IPS-18c (cell line): ENCODE data around the gene ESPN.
A peak's percentile ranks its signal among the peaks of the same experiment; 100 is the strongest.
"Not testable (repeated sequence)": the region's sequence is repeated elsewhere in the genome, so short reads cannot be mapped to it uniquely, and the experiment has no call there.

Experiments
- H3K4me3 ChIP-seq: 2 replicates; pipeline ENCODE4 v1.7.0; 2013; ENCODE audit warnings: low read depth, mild to moderate bottlenecking, low read length, moderate library complexity; ENCODE audit not compliant: insufficient read depth
- H3K9me3 ChIP-seq: one replicate; pipeline ENCODE4 v1.6.1; 2013; ENCODE audit warnings: mild to moderate bottlenecking, low read length, moderate library complexity; ENCODE audit not compliant: control insufficient read depth, insufficient read depth

ESPN gene

DNA sequence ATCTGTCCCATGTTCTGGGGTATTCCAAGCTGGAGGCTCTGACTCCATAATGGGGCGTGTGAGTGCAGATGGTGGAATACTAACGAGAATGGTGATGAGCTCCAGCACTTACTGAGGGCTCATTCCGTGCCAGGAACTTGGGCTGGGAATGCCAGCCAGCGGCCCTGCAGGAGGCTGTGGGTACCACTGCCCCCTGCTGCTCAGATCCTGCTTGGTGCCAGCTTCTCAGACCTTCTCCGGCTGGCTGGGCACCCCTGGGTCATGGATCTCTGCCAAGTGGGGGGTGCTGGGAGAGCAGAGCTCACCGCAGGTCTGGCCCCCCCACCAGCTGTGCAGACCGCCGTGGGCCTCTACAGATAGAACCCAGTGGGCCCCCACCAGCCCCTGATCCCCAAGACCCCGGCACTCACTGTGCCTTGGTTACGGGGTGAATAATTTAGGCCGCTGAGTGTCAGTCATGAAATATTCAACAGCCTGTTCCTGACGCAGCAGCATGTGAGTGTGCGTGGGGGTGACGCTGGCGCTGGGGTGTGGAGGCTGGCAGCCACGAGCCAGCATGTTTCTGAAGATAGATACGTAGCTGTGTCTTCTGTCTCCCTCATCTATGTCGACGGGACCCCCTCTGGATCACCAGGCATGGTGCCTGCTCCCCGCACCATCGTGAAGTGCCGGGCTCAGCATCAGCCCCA is 12.6 kb downstream of the ESPN start:
- not testable (repeated sequence) for H3K9me3 ChIP-seq, H3K4me3 ChIP-seq

DNA sequence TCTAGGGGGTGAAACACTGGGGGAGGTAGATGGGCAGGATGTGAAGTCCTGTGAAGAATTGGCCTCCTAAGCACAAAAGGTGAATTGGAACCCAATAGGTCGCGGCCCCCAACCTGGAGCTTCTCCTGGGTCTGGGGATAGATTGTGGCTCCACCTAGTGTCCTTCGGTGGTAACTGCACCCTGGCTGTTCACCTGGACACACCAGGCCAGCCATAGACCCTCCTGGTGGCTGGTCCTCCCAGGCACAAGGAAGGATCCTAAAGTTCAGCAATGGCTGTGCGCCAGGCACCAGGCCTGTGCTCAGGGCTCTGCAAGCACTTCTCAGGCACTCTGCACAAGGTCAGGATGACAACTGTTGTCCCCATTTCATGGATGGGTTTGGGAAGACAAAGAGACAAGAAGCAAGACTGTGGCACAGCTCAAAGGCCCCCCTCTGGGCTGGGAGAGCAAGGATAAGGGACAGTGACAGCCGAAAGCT is 13.5 kb downstream of the ESPN start:
- Histone ChIP-seq H3K4me3 (no peak overlapping the region), H3K9me3 (no peaks in the 10 kb centered on the region)

DNA sequence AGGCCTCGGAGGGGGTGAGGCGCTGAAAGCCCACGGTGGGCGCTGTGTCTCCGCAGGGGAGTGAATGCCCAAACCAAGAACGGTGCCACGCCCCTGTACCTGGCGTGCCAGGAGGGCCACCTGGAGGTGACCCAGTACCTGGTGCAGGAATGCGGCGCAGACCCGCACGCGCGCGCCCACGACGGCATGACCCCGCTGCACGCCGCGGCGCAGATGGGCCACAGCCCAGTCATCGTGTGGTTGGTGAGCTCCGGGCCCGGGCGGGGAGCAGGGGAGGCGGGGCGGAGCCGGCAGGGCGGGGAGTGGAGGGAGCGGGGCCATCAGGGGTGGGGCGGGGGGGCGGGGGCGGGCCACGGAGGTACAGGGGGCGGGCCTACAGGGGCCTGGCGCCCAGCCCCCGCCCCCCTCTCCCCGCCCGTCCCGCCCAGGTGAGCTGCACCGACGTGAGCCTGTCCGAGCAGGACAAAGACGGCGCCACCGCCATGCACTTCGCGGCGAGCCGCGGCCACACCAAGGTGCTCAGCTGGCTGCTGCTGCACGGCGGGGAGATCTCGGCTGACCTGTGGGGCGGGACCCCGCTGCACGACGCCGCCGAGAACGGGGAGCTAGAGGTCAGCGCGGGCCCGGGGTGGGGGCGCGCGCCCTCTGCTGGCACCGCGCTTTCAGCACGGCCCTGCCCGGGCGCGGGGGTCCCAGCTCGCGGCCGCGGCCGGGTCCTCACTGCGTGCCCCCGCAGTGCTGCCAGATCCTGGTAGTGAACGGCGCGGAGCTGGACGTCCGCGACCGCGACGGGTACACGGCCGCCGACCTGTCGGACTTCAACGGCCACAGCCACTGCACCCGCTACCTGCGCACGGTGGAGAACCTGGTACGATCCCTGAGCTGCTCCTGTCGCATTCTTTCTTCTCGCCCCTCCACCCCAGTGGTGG is 15.9 kb downstream of the ESPN start:
- Histone ChIP-seq H3K4me3 (peak overlapping the region; percentile 50; the same call in 1 of the 2 replicates), H3K9me3 (no peaks in the 10 kb centered on the region)

DNA sequence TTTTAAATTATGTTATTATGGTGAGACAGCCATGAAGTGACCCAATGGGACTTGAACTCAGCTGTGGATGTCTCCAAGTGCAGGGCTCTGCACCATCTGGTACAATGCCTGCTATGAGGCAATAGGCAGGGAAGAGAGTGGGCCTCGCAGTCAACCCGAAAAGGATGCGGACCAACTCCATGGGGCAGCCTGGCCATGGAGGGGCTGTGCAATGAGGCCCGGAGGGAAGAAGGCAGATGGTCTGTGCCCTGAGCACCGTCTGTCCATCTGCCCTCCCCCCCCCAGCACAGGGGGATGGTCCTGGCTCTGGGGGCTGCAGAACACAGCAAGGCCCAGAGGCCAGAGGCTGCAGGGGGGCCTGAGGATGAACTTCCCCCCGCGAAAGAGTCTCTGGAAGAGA is 17.0 kb downstream of the ESPN start:
- H3K9me3 ChIP-seq, result no peaks in the 10 kb centered on the region

DNA sequence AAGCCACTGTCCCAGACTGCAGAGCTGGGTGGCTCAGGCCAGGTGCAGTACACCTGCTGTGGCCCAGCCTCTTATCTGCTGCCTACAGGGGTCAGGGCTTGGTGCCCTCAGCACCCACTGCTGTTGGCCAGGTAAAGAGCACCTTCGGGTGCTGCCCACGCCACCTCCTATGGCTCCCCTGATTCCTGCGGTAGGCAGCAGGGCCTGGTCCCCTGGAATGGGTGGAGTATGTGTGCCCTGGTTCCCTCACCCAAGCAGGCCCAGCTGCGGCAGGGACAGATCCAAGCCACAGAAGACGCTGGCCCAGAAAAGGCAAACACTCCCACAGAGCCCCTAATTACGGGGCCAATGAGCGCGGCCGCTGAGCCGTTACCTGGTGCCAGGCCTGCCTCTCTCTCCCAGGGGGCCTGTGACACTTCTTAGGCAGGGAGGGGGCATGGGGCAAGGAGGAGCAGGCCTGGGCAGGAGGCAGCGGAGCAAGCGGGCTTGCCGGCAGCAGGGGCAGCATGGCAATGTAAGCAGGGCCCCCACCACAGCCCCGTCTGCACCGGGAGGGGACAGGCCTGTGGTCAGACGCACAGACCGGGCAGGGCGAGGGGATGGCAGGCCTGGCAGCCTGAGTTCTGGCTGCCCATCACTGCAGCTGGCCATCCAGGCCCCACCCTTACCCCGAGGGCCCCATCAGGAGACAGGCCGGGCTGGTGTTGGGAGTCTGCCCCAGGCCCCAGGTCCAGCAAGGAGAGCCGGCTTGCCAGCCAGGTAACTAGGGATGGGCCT is 19.0 kb downstream of the ESPN start:
- H3K9me3 ChIP-seq, result no peaks in the 10 kb centered on the region
- no peak overlapping the region for H3K4me3 ChIP-seq

More for the DNA sequence above, 17.0 kb downstream of the ESPN start:
- H3K4me3 ChIP-seq, result no peak overlapping the region

DNA sequence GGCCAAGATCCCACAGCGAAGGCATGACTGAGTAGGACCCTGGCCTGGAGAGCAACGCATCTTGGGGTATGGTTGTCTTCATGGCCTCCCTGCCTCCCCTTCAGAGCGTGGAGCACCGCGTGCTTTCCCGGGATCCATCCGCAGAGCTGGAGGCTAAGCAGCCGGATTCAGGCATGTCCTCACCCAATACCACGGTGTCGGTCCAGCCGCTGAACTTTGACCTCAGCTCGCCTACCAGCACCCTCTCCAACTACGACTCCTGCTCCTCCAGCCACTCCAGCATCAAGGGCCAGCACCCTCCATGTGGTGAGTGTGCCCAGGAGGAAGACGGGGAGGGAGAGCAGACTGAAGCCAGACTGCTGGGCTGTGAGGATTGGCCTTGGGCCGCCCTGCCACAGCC is 19.8 kb downstream of the ESPN start:
- H3K9me3 ChIP-seq, result no peaks in the 10 kb centered on the region
- H3K4me3 ChIP-seq, result no peak overlapping the region

DNA sequence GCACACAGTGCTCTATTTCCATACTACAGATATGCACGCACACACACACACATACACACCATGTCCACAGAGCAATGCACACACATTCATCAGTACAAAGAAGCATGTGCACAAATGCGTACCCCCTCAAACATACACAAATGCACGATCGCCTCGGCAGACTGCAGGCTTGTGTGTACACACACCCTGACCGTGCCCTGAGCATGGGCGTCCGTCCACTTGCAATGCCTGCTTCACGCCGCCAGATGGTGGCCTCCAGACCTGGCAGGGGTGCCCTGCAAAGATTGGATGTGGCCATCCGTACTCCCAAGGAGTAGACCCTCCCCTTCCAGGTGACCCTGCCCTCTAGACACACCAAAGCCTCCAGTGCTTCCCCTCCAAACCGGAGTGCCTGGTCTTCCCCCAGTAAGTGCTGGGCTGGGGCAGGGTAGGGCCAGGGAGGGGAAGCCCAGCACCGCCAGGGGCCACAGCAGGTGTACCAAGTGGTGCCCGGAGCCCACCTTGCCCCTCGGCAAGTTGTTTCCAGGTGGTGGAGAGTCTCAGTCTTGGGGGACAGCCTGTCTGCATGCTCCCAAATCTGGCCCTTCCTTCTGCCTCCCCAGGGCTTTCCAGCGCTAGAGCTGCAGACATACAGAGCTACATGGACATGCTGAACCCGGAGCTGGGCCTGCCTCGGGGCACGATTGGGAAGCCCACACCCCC is 20.6 kb downstream of the ESPN start:
- no peak overlapping the region for H3K4me3 ChIP-seq
- H3K9me3 ChIP-seq, result no peaks in the 10 kb centered on the region

DNA sequence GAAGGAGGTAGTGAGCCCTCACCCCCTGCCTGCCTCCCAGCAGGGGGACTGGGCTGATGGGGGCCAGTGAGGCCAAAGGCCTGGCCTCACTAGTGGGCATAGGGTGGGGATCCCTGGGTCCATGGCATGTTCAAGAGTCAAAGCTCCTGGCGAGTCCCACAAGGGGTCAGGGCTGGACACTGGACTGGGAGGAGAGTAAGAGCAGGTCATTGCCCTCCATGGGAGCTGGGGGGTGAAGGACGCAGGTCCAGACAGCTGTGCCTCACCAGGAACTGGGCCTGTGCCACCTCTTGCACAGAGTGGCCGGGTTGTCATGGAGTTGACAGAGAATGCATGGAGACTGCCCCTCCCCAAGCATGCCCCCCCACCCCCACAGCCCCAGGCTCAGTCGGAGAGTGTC is 21.4 kb downstream of the ESPN start:
- not testable (repeated sequence) for H3K4me3 ChIP-seq

DNA sequence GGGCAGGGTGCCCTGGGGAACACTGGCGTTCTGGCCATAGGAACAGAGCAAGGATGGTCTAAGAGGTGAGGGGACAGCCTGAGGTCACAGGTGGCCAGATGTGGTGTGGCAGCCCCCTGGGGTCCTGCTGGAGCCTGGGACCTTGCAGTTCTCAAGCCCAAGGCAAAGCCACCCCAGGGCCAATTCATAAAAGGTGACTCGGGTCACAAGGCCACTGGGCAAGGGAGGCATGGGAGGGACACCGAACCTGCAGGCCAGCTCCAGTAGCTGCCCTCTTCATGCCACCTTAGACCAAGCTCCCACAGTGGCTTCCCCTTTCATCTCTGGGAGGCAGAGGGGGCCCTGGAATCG is 22.1 kb downstream of the ESPN start:
- no peaks in the 10 kb centered on the region for H3K9me3 ChIP-seq

More for the DNA sequence above, 21.4 kb downstream of the ESPN start:
- H3K9me3 ChIP-seq, result not testable (repeated sequence)

DNA sequence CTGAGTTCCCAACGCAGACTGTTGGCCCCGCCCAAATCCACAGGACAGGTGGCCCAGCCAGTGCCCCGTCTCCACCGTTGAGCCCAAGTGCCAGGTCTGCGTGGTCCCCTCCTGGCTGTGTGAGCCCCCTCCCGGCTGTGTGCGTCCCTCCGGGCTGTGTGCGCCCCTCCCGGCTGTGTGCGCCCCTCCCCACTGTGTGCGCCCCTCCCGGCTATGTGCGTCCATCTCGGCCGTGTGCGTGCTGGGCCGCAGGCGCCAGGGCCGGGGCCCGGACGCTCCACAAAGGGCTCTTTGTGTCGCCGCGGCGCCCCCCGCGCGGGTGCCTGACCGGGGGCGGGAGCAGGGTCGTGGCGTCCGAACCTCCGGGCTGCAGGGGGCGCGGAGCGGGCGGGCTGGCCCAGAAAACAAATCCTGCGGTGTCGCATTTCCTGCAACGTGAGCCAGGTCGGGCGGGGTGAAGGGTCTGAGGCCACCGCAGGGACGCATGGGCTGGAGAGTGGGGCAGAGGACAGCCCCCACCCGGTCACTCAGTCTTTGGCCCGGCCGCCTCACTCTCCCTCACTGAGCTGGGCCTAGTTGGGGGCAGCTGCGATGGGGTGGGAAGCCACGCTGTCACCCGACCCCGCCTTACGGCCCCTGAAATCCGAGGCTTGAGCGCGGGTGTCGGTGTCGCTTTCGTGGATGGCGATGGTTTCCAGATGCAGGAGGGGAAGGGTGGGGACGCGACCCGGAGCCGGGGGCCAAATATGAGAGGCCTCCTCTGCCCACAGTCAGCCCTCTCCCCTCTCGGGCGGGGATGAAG is 22.6 kb downstream of the ESPN start:
- H3K4me3 ChIP-seq, result peak overlapping the region; percentile 60
- H3K9me3 ChIP-seq, result no peaks in the 10 kb centered on the region

More for the DNA sequence above, 22.1 kb downstream of the ESPN start:
- peak overlapping the region; percentile 60; the same call in 1 of the 2 replicates for H3K4me3 ChIP-seq

DNA sequence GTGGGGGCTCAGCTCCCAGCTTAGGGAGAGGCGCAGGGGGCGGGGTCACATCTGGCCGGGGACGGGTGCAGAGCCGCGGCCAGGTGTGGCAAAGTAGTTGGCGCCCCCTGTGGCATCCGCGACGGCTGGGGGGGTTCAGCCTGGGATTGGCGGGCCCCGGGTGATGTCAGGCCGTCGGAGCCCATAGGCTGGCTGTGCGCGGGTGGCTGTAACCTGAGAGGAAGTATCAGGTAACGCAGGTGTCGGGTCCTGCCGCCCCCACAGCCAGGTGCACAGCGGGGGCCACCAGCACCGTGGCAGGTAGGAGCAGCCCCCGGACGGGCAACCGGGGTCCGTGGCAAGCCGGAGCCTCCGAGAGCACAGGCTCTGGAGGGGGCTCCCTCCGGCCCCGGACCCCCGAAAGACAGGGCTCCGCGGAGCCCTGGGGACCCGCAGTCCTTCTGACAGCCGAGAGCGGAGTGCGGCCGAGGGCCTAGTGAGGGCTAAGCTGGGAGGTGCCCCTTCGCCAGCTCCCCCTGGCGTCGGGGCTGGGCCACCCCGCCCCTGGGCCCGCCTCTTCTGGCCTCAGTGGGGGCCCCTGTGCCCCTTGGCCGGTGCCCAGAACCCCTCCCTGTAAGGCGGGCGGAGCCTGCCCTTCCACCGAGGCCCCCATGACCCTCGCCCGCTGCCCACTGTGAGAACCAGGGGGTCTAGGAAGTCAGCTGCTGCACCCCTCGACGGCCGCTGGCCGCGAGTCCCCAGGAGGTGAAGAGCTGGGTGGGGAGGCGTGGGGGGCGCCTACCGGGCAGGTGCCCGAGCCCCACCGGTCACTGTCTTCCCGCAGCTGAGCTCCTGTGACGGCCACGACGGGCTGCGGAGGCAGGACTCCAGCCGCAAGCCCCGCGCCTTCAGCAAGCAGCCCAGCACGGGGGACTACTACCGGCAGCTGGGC is 23.5 kb downstream of the ESPN start:
- Histone ChIP-seq H3K4me3 (peak overlapping the region; percentile 60), H3K9me3 (no peaks in the 10 kb centered on the region)

DNA sequence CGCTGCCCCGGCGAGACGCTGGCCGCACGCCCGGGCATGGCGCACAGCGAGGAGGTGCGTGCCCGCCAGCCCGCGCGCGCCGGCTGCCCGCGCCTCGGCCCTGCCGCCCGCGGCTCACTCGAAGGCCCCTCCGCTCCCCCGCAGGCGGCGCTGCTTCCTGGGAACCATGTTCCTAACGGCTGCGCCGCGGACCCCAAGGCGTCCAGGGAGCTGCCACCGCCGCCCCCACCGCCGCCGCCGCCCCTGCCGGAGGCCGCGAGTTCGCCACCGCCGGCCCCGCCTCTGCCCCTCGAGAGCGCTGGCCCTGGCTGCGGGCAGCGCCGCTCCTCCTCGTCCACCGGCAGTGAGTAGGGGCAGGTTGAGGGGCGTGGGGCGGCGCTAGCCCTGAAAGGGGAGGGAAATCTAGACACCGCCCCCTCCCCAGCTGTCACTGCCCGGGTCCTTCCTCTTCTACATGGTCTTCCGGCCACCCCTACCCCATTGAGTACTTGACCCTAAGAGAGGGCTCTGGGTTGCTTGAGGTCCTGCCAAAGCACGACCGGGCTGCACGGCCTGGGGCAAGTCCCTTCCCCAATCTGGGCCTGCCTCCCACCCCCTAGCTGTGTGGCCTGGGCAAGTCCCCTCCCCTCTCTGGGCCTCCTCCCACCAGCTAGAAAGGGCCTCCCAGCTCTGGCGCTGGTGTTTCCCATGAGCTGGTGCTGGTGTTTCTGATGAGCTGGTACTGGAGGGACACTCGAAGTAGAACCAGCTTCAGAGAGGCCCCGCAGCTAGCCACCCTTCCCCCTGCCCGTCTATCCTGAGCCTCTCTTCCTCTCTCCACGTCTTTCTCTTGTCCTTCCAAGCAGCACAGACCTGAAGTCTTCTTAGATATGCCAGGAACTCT is 24.4 kb downstream of the ESPN start:
- Histone ChIP-seq H3K4me3 (peak overlapping the region; percentile 60; the same call in 1 of the 2 replicates), H3K9me3 (no peaks in the 10 kb centered on the region)

DNA sequence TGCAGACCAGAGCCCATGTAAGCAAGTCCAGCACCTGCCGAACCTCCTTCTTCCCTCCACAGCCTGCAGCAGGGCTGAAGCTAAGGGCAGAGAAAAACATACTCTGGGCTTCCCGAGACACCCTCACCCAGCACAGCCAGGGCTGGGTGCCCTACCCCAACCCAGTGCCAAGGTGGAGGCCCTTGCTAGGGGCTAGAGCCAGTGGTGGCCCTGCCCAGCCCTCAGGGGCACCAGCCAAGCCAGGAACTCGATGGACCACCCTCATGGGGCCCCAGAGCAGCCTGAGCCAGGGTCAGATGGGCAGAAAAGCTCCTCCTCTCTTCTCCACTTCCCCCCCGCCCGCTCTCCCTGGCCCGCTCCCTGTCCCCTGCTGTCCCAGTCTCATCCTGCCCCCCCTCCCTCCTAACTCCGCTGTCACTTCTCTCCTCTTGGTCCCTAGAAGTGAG is 25.5 kb downstream of the ESPN start:
- Histone ChIP-seq H3K4me3 (no peak overlapping the region), H3K9me3 (no peaks in the 10 kb centered on the region)

DNA sequence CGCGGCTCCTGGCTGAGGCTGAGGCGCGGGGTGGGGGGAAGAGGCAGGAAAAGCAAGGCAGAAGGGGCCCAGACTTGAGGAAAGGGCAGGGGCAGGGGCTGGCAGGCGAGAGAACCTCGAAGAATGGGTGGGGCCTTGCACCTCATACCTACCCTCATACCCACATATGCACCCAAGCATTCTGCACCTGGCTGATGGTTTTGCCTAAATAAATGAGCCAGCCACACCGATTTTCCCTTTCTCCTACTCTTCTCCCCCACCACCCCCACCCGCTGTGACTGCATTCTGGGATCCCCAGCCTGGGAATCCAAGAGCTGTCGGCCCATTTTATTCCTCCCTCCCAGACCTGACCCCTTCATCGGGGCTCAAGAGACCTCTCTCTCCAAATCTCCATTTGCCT is 25.9 kb downstream of the ESPN start:
- H3K4me3 ChIP-seq, result not testable (repeated sequence)

More for the DNA sequence above, 25.9 kb downstream of the ESPN start:
- not testable (repeated sequence) for H3K9me3 ChIP-seq
